OCI-LY1 (cell line): ENCODE results near the gene ABCC6.
"Not testable (repeated sequence)": the region's sequence is repeated elsewhere in the genome, so short reads cannot be mapped to it uniquely, and the experiment has no call there.

Experiments
- H2AFZ ChIP-seq: fragments of 200-600 bp; sonication (generic), shearing (Covaris generic); 2 replicates; pipeline ENCODE4 v1.6.0; 2014; ENCODE audit warnings: antibody characterized with exemption, mild to moderate bottlenecking, low read length
- H3F3A ChIP-seq: fragments of 200-600 bp; sonication (generic), shearing (Covaris generic); 2 replicates; pipeline ENCODE4 v1.6.0; 2014; ENCODE audit warnings: mild to moderate bottlenecking, antibody characterized with exemption, low read length, moderate library complexity; ENCODE audit not compliant: insufficient read depth
- H3K27ac ChIP-seq: fragments of 200-600 bp; sonication (generic); 2 replicates; pipeline ENCODE4 v1.5.1; 2014; ENCODE audit warnings: low read length, mixed run types, mild to moderate bottlenecking, low read depth; ENCODE audit not compliant: poor library complexity, severe bottlenecking
- H3K27me3 ChIP-seq: fragments of 200-600 bp; sonication (generic); 2 replicates; pipeline ENCODE4 v1.6.0; 2014; ENCODE audit warnings: antibody characterized with exemption, mild to moderate bottlenecking, low read length, moderate library complexity; ENCODE audit not compliant: insufficient read depth
- H3K36me3 ChIP-seq: fragments of 200-600 bp; sonication (generic); 2 replicates; pipeline ENCODE4 v1.6.1; 2014; ENCODE audit warnings: mild to moderate bottlenecking, antibody characterized with exemption, low read length, moderate library complexity, mixed read lengths; ENCODE audit not compliant: insufficient read depth
- H3K4me1 ChIP-seq: fragments of 200-600 bp; sonication (generic); 2 replicates; pipeline ENCODE4 v1.5.1; 2014; ENCODE audit warnings: mild to moderate bottlenecking, low read length, moderate library complexity; ENCODE audit not compliant: insufficient read depth, severe bottlenecking
- H3K4me2 ChIP-seq: fragments of 200-600 bp; sonication (generic), shearing (Covaris generic); 2 replicates; pipeline ENCODE4 v1.6.1; 2014; ENCODE audit warnings: low read length
- H3K4me3 ChIP-seq: fragments of 200-600 bp; sonication (generic); 2 replicates; pipeline ENCODE4 v1.5.1; 2014; ENCODE audit warnings: low read length, low read depth, mild to moderate bottlenecking, mixed read lengths; ENCODE audit not compliant: poor library complexity, severe bottlenecking
- H3K79me2 ChIP-seq: fragments of 200-600 bp; shearing (Covaris generic); 2 replicates; pipeline ENCODE4 v1.6.1; 2016; ENCODE audit warnings: mixed run types, low read length, mixed read lengths; ENCODE audit not compliant: insufficient read depth
- H3K9ac ChIP-seq: fragments of 200-600 bp; sonication (generic), shearing (Covaris generic); 2 replicates; pipeline ENCODE4 v1.6.1; 2014; ENCODE audit warnings: mild to moderate bottlenecking, low read length, mixed read lengths
- H3K9me2 ChIP-seq: fragments of 200-600 bp; sonication (generic), shearing (Covaris generic); 2 replicates; pipeline ENCODE4 v1.6.1; 2014; ENCODE audit warnings: low read depth, mild to moderate bottlenecking, low read length, mixed read lengths
- H3K9me3 ChIP-seq: fragments of 200-600 bp; shearing (Covaris generic); 2 replicates; pipeline ENCODE4 v1.6.1; 2014; ENCODE audit warnings: low read length, mixed read lengths
- H4K20me1 ChIP-seq: fragments of 200-600 bp; sonication (generic), shearing (Covaris generic); 2 replicates; pipeline ENCODE4 v1.6.0; 2016; ENCODE audit warnings: mild to moderate bottlenecking, low read length; ENCODE audit not compliant: insufficient read depth

ABCC6 gene

DNA sequence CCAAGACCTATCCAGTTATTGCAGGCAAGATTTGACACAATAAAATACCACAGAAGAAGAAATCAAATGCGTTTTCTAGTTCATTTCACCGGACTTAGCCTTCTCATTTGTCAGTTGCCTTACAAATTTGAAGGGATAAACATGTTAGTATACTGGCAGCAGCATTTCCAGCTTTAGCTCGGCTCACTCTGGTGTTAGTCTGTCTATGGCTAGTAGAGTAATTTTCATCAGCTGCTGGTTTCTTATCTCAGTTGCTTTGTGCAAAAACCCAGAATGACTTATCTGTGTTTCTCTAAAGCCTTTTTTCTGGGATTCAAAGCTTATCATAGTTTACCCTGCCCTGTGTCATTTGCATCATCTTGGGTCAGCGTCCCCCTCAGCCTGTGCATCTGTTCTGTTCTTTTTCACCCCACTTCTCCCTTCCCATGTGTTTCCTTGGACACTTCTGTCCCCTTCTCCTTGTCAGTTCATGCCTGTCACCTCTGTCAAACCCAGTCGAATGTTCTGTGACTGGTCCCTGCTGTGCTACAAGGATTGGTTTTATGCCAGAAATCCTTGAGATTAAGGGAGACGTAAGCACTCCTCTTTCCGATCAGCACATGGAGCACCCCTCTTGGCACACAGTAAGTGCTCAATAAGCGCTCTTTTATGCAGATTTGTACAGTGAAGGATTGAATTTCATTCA lies 23.4 kb upstream of the ABCC6 start:
- H3K4me2 ChIP-seq, H3K79me2 ChIP-seq, H3K9me2 ChIP-seq, H3K27ac ChIP-seq, H3K9ac ChIP-seq, H3K9me3 ChIP-seq, H3F3A ChIP-seq, H3K4me3 ChIP-seq, H3K27me3 ChIP-seq, H3K4me1 ChIP-seq, H2AFZ ChIP-seq, H4K20me1 ChIP-seq, H3K36me3 ChIP-seq: not testable (repeated sequence)

DNA sequence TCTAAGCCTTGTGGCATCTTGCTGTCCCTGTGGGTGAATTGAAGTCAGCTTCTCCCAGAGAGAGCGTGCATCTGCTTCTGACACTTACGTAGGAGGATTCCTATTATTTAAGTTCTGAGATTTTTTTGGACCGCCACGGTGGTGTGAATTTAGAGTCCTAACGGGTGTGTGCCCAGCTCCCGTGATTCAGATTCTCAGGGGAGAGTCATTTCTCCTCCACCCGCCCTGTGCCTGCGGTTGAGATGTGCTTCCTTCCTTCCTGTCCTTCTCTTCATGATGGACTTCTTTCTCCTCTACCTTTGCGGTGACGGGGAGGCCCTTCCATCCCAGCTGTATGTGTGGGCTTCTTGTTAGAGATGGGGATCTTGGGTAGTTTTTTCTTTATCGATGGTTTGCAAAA lies 20.6 kb upstream of the ABCC6 start:
- not testable (repeated sequence) for H3K4me3 ChIP-seq, H3K36me3 ChIP-seq, H2AFZ ChIP-seq, H3K9me2 ChIP-seq, H3K4me2 ChIP-seq, H4K20me1 ChIP-seq, H3K9ac ChIP-seq, H3K27ac ChIP-seq, H3F3A ChIP-seq, H3K4me1 ChIP-seq, H3K27me3 ChIP-seq, H3K79me2 ChIP-seq, H3K9me3 ChIP-seq

- H3K27me3 ChIP-seq, H3K9me2 ChIP-seq, H3K4me2 ChIP-seq, H3K9ac ChIP-seq, H3K36me3 ChIP-seq, H3K79me2 ChIP-seq, H4K20me1 ChIP-seq, H2AFZ ChIP-seq, H3K4me1 ChIP-seq, H3K9me3 ChIP-seq, H3F3A ChIP-seq, H3K27ac ChIP-seq, H3K4me3 ChIP-seq: not testable (repeated sequence)
Measured at GRCh38 chr16:16240667-16241066, 17.4 kb upstream of the ABCC6 start.

- not testable (repeated sequence) for H3K9me3 ChIP-seq, H3K27me3 ChIP-seq, H3K4me3 ChIP-seq, H3K9ac ChIP-seq, H4K20me1 ChIP-seq, H3F3A ChIP-seq, H3K4me2 ChIP-seq, H3K4me1 ChIP-seq, H3K36me3 ChIP-seq, H2AFZ ChIP-seq, H3K9me2 ChIP-seq, H3K79me2 ChIP-seq, H3K27ac ChIP-seq
Measured at GRCh38 chr16:16237738-16238137, 14.4 kb upstream of the ABCC6 start.

DNA sequence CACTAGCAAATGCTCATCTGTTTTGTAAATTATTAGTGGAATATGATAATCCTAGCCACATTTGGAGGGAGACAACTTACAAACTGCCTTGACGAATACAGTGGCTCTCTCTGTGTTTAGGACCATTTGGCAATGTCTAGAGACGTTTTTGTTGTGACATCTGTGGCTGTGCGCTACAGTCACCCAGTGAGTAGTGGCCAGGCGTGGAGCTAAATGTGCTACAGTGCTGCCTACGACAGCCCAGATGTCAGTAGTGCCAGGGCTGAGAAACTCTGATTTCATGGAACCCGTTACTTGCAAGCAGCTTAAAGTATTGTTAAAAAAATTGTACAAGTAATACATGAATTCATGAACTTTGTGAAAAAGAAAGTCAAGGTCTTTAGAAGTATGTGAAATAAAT lies 13.8 kb upstream of the ABCC6 start:
- H3K4me1 ChIP-seq, H3K36me3 ChIP-seq, H3K9me3 ChIP-seq, H3F3A ChIP-seq, H3K9me2 ChIP-seq, H4K20me1 ChIP-seq, H3K27me3 ChIP-seq, H3K27ac ChIP-seq, H3K9ac ChIP-seq, H3K4me2 ChIP-seq, H2AFZ ChIP-seq, H3K79me2 ChIP-seq, H3K4me3 ChIP-seq: not testable (repeated sequence)

- H3K27me3 ChIP-seq, H2AFZ ChIP-seq, H3K9ac ChIP-seq, H3K4me3 ChIP-seq, H3K79me2 ChIP-seq, H3F3A ChIP-seq, H3K27ac ChIP-seq, H3K4me1 ChIP-seq, H3K4me2 ChIP-seq, H3K36me3 ChIP-seq, H3K9me3 ChIP-seq, H3K9me2 ChIP-seq, H4K20me1 ChIP-seq: not testable (repeated sequence)
Measured at GRCh38 chr16:16232692-16233061, 9.4 kb upstream of the ABCC6 start.

DNA sequence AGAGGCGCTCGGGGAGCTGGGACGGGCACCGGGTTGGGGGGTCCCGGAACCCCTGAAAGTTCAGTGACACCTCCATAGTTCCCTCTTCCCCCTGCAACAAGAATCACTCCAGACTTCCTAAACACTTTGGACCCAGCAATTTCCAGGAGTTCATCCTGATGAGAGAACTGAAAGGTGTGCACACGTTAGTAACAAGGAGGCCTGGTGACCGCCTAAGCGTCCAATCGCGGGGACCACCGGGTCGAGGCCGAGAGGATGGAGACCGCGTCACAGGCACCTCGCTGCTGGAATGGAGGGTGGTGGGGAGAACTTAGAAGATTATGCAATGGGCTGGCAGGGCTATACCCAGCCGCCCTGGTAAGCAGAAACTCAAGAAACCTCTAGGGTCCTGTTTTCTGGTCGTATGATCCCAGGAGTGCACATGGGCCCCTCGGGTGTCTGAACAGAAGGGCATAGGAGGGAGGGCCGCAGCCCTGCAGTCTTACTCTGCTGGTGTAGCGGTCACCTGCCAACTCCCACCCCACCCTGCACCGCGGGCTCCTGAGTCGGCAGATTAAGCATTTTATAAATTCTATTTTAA lies 458 bp upstream of the ABCC6 start:
- H3F3A ChIP-seq, H3K27ac ChIP-seq, H3K36me3 ChIP-seq, H3K4me3 ChIP-seq, H2AFZ ChIP-seq, H4K20me1 ChIP-seq, H3K4me2 ChIP-seq, H3K9me2 ChIP-seq, H3K4me1 ChIP-seq, H3K9ac ChIP-seq, H3K9me3 ChIP-seq, H3K27me3 ChIP-seq, H3K79me2 ChIP-seq: not testable (repeated sequence)

GRCh38 chr16:16221382-16221781 lies 1.9 kb downstream of the ABCC6 start:
- H3F3A ChIP-seq, H3K9me2 ChIP-seq, H3K9me3 ChIP-seq, H3K4me3 ChIP-seq, H3K27me3 ChIP-seq, H3K27ac ChIP-seq, H3K4me2 ChIP-seq, H3K9ac ChIP-seq, H4K20me1 ChIP-seq, H3K36me3 ChIP-seq, H3K4me1 ChIP-seq, H3K79me2 ChIP-seq, H2AFZ ChIP-seq: not testable (repeated sequence)
